ENCODE measurements around the gene OLFM1. TPM values are rescaled to one million over a fixed set of nuclear protein-coding genes. Genes with fewer than 3 reads are reported as not detected.

The OLFM1 gene
- total RNA-seq, 1 donor from 2014 or later: 5.5 TPM

GRCh38 chr9:135070964-135071735, 16.3 kb upstream of the OLFM1 start:
- no peak overlapping the region for H3K27ac Mint-ChIP-seq (ENCODE audit: unreplicated experiment)
- Histone ChIP-seq H3K79me2 (ENCODE audit: insufficient read depth, low read length) (no peaks in the 10 kb centered on the region), H3K36me3 (ENCODE audit: insufficient read depth, low read length) (no peaks in the 10 kb centered on the region), H3K4me1 (ENCODE audit: insufficient read depth, low read length) (no peaks in the 10 kb centered on the region), H3K4me2 (ENCODE audit: low read length) (no peak overlapping the region), H3K27ac (ENCODE audit: low read depth, low read length) (no peak overlapping the region), H3K27me3 (ENCODE audit: insufficient read depth, low read length) (no peaks in the 10 kb centered on the region), H4K20me1 (ENCODE audit: insufficient read depth, low read length) (no peaks in the 10 kb centered on the region), H3K9me3 (ENCODE audit: insufficient read depth, low read depth, low read length) (no peaks in the 10 kb centered on the region), H3K4me3 (ENCODE audit: insufficient read depth, low read depth, low read length) (no peak overlapping the region), H2AFZ (ENCODE audit: low read depth, low read length) (no peak overlapping the region), H3K9ac (ENCODE audit: low read length) (no peak overlapping the region)
- DNase-seq (ENCODE audit: low read depth) (no peak), FAIRE-seq (no peak)
- H3K27me3 Mint-ChIP-seq (ENCODE audit: low read depth, unreplicated experiment): peaks cover 53% of the 10 kb centered on the region
- no peak overlapping the region for H3K4me3 Mint-ChIP-seq (ENCODE audit: unreplicated experiment)
- H3K4me1 Mint-ChIP-seq (ENCODE audit: low read depth, unreplicated experiment): no peaks in the 10 kb centered on the region
- H3K9me3 Mint-ChIP-seq (ENCODE audit: unreplicated experiment): peaks cover 9% of the 10 kb centered on the region
- H3K36me3 Mint-ChIP-seq (ENCODE audit: low read depth, unreplicated experiment): peaks cover under 1% of the 10 kb centered on the region
- TF ChIP-seq CTCF (IDR thresholded peaks at IDR 0.05; ENCODE audit: insufficient read depth, low read depth, low read length) (no peak), EZH2 (IDR thresholded peaks at IDR 0.05; ENCODE audit: insufficient read depth, low read length) (no peak)

DNA sequence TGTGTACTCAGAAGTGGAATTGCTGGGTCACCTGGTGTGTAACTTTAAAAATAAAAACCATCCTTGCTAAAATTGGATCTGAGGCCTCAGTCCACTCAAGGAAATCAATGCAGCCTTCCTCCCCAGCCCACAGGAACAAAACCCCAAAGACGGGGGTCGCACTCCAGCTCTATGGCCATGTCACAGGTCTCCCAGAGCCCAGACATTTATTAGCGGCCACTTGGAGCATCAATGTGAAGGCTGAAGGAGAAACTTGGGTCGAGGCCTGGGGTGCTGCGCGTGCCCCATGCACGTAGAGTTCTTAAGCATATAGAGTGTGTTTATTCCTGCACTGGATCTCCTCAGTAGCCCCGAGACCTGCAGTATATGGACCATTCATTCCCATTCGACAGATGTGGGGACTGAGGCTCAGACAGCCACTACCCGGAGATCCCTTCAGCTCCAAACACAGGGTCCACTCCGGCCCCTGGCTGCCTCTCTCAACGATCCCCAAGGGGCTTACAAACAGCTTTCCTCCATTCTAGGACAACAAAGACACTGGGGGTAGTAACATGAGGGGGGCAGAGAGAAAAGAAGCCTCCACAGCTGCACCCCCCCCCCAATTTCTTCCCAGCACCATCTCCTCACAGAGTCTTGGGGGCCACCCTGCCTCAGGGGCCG, 14.3 kb upstream of the OLFM1 start:
- H3K36me3 Mint-ChIP-seq (ENCODE audit: low read depth, unreplicated experiment): no peaks in the 10 kb centered on the region
- TF ChIP-seq EZH2 (IDR thresholded peaks at IDR 0.05; ENCODE audit: insufficient read depth, low read length) (no peak), CTCF (IDR thresholded peaks at IDR 0.05; ENCODE audit: insufficient read depth, low read depth, low read length) (no peak)
- Histone ChIP-seq H3K4me3 (ENCODE audit: insufficient read depth, low read depth, low read length) (no peak overlapping the region), H2AFZ (ENCODE audit: low read depth, low read length) (no peak overlapping the region), H3K4me2 (ENCODE audit: low read length) (no peak overlapping the region), H3K4me1 (ENCODE audit: insufficient read depth, low read length) (no peaks in the 10 kb centered on the region), H3K27me3 (ENCODE audit: insufficient read depth, low read length) (peaks cover 6% of the 10 kb centered on the region), H3K9me3 (ENCODE audit: insufficient read depth, low read depth, low read length) (no peaks in the 10 kb centered on the region), H3K9ac (ENCODE audit: low read length) (no peak overlapping the region), H3K27ac (ENCODE audit: low read depth, low read length) (no peak overlapping the region), H4K20me1 (ENCODE audit: insufficient read depth, low read length) (no peaks in the 10 kb centered on the region), H3K36me3 (ENCODE audit: insufficient read depth, low read length) (no peaks in the 10 kb centered on the region), H3K79me2 (ENCODE audit: insufficient read depth, low read length) (no peaks in the 10 kb centered on the region)
- no peak for FAIRE-seq
- peaks cover 60% of the 10 kb centered on the region for H3K27me3 Mint-ChIP-seq (ENCODE audit: low read depth, unreplicated experiment)
- no peak for DNase-seq (ENCODE audit: low read depth)
- no peaks in the 10 kb centered on the region for H3K4me1 Mint-ChIP-seq (ENCODE audit: low read depth, unreplicated experiment)
- H3K9me3 Mint-ChIP-seq (ENCODE audit: unreplicated experiment): peaks cover 4% of the 10 kb centered on the region
- no peak overlapping the region for H3K4me3 Mint-ChIP-seq (ENCODE audit: unreplicated experiment)
- H3K27ac Mint-ChIP-seq (ENCODE audit: unreplicated experiment): no peak overlapping the region

Data from astrocyte (in vitro differentiated cells and primary cell).